Chondrocyte (in vitro differentiated cells): Measurements from ENCODE around the gene OR4M1. TPM values are rescaled to one million over a fixed set of nuclear protein-coding genes. Genes with fewer than 3 reads are reported as not detected.
"Not testable (repeated sequence)": the region's sequence is repeated elsewhere in the genome, so short reads cannot be mapped to it uniquely, and the experiment has no call there.

Source experiments
- DNase-seq: peaks from one replicate; pipeline ENCODE4 v3.0.0; 2021; ENCODE audit warnings: mixed read lengths, low spot score
- H3K27ac Mint-ChIP-seq: one replicate; pipeline ENCODE4 v1.8.0; 2021; ENCODE audit warnings: mild to moderate bottlenecking, moderate library complexity, mixed read lengths; ENCODE audit not compliant: unreplicated experiment
- H3K27me3 Mint-ChIP-seq: 2 replicates; pipeline ENCODE4 v1.8.0; 2021; ENCODE audit warnings: low read depth, mixed read lengths
- H3K36me3 Mint-ChIP-seq: 2 replicates; pipeline ENCODE4 v1.8.0; 2021; ENCODE audit warnings: low read depth, mixed read lengths
- H3K4me1 Mint-ChIP-seq: 2 replicates; pipeline ENCODE4 v1.8.0; 2021; ENCODE audit warnings: low read depth, mild to moderate bottlenecking, mixed read lengths
- H3K4me3 Mint-ChIP-seq: one replicate; pipeline ENCODE4 v1.8.0; 2021; ENCODE audit warnings: mild to moderate bottlenecking, moderate library complexity, mixed read lengths; ENCODE audit not compliant: unreplicated experiment
- H3K9me3 Mint-ChIP-seq: 2 replicates; pipeline ENCODE4 v1.8.0; 2021; ENCODE audit warnings: low read depth, mixed read lengths
- total RNA-seq: library from RNA; stranded (reverse); gene quantifications from 3 replicates; pipeline ENCODE4 v1.2.1, GENCODE V29; 2021
- TF ChIP-seq, protein P1 (sequence below): fragments of 200-600 bp; sonication (generic); IDR thresholded peaks from 2 replicates; pipeline ENCODE4 v1.5.0; 2021; ENCODE audit warnings: antibody characterized with exemption, mild to moderate bottlenecking, moderate library complexity

The OR4M1 gene
- total RNA-seq, 1 donor from 2014 or later = not detected

DNA sequence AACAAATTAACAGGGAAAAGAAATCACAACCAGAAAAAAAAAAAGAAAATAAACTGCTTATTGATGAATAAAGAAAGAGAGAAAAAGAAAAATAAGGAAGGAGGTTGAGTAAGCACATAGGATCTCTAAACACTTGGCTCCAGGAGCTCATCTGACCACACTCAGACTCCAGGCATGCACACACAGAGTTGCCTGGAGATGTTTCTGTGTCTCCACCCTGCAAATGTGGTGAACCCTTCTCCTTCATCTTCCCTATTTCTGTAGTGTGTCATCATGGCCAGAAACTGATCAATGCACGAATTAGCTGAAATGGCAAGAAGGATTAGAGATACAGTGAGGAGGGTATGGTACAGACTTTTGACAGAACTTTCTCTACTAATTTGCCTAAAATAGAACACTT, 50.5 kb downstream of the OR4M1 start:
- H3K27ac Mint-ChIP-seq = no peak overlapping the region
- TF ChIP-seq, protein P1, sequence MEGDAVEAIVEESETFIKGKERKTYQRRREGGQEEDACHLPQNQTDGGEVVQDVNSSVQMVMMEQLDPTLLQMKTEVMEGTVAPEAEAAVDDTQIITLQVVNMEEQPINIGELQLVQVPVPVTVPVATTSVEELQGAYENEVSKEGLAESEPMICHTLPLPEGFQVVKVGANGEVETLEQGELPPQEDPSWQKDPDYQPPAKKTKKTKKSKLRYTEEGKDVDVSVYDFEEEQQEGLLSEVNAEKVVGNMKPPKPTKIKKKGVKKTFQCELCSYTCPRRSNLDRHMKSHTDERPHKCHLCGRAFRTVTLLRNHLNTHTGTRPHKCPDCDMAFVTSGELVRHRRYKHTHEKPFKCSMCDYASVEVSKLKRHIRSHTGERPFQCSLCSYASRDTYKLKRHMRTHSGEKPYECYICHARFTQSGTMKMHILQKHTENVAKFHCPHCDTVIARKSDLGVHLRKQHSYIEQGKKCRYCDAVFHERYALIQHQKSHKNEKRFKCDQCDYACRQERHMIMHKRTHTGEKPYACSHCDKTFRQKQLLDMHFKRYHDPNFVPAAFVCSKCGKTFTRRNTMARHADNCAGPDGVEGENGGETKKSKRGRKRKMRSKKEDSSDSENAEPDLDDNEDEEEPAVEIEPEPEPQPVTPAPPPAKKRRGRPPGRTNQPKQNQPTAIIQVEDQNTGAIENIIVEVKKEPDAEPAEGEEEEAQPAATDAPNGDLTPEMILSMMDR = no peak
- no peak overlapping the region for H3K4me3 Mint-ChIP-seq
- H3K27me3 Mint-ChIP-seq = no peaks in the 10 kb centered on the region
- H3K36me3 Mint-ChIP-seq = no peaks in the 10 kb centered on the region
- H3K9me3 Mint-ChIP-seq = peaks cover 17% of the 10 kb centered on the region
- H3K4me1 Mint-ChIP-seq = no peaks in the 10 kb centered on the region
- no peak for DNase-seq

DNA sequence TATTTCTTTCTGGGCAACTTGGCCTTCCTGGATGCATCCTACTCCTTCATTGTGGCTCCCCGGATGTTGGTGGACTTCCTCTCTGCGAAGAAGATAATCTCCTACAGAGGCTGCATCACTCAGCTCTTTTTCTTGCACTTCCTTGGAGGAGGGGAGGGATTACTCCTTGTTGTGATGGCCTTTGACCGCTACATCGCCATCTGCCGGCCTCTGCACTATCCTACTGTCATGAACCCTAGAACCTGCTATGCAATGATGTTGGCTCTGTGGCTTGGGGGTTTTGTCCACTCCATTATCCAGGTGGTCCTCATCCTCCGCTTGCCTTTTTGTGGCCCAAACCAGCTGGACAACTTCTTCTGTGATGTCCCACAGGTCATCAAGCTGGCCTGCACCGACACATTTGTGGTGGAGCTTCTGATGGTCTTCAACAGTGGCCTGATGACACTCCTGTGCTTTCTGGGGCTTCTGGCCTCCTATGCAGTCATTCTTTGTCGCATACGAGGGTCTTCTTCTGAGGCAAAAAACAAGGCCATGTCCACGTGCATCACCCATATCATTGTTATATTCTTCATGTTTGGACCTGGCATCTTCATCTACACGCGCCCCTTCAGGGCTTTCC, 54.4 kb downstream of the OR4M1 start:
- H3K9me3 Mint-ChIP-seq = peaks cover 32% of the 10 kb centered on the region
- H3K4me3 Mint-ChIP-seq, H3K27ac Mint-ChIP-seq, H3K36me3 Mint-ChIP-seq, H3K27me3 Mint-ChIP-seq, H3K4me1 Mint-ChIP-seq: not testable (repeated sequence)
- DNase-seq = peak; percentile 60

DNA sequence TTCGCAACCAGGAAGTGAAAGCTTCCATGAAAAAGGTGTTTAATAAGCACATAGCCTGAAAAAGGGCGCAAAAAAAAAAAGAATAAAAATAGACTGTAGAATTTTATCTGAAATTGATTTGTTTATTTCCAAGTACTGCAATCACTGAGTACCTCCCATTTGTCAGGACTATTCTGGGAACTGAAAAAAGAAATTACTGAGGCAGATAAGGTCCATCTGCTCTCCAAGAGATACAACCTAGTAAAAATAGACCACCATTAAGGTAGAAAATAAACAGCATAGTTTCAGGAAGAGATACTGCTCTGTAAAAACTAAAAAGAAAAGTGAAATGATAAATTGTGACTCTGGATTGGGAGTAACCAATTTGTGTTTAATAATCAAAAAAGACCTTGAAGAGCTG, 55.0 kb downstream of the OR4M1 start:
- TF ChIP-seq, protein P1 = no peak
- no peak for DNase-seq
- H3K27me3 Mint-ChIP-seq = no peaks in the 10 kb centered on the region
- H3K36me3 Mint-ChIP-seq = no peaks in the 10 kb centered on the region
- H3K27ac Mint-ChIP-seq = no peak overlapping the region
- no peak overlapping the region for H3K4me3 Mint-ChIP-seq
- peaks cover 38% of the 10 kb centered on the region for H3K9me3 Mint-ChIP-seq
- H3K4me1 Mint-ChIP-seq = no peaks in the 10 kb centered on the region

Other genes with a start within 250 kb of the OR4M1 start
- gene OR11H2, start 59.6 kb upstream of the OR4M1 start, total RNA-seq = not detected in 3 replicates
- not detected in 3 replicates for gene OR4Q3, start 29.9 kb upstream of the OR4M1 start, total RNA-seq
- gene OR4N2, start 30.3 kb downstream of the OR4M1 start, total RNA-seq = not detected in 3 replicates
- gene OR4K2, start 101.6 kb downstream of the OR4M1 start, total RNA-seq = not detected in 3 replicates
- gene OR4K5, start 147.1 kb downstream of the OR4M1 start, total RNA-seq = not detected in 3 replicates
- gene OR4K1, start 157.4 kb downstream of the OR4M1 start, total RNA-seq = not detected in 3 replicates
- gene OR4K15, start 202.1 kb downstream of the OR4M1 start, total RNA-seq = not detected in 3 replicates
- gene OR4Q2, start 228.7 kb downstream of the OR4M1 start, total RNA-seq = not detected in 3 replicates
- gene OR4K14, start 245.8 kb downstream of the OR4M1 start, total RNA-seq = not detected in 3 replicates